ENCODE measurements around the gene CSDE1.

The CSDE1 gene

GRCh38 chr1:114746450-114747121, 11.2 kb downstream of the CSDE1 start:
- DNase-seq: no peak

- DNase-seq: no peak
These were observed 12.5 kb downstream of the CSDE1 start for GRCh38 chr1:114745291-114745690.

- DNase-seq: no peak
These were observed 15.6 kb downstream of the CSDE1 start for GRCh38 chr1:114741963-114742746.

- no peak for DNase-seq
These were observed 17.5 kb downstream of the CSDE1 start for GRCh38 chr1:114740331-114740730.

- no peak for DNase-seq
These were observed 20.4 kb downstream of the CSDE1 start for GRCh38 chr1:114737314-114737849.

- DNase-seq: no peak
These were observed 22.3 kb downstream of the CSDE1 start for GRCh38 chr1:114735479-114735878.

- no peak for DNase-seq
These were observed 28.0 kb downstream of the CSDE1 start for GRCh38 chr1:114729782-114730181.

GRCh38 chr1:114728553-114728952, 29.2 kb downstream of the CSDE1 start:
- DNase-seq: no peak

GRCh38 chr1:114725230-114725629, 32.6 kb downstream of the CSDE1 start:
- no peak for DNase-seq

GRCh38 chr1:114723915-114724314, 33.9 kb downstream of the CSDE1 start:
- DNase-seq: no peak

GRCh38 chr1:114723457-114723856, 34.3 kb downstream of the CSDE1 start:
- DNase-seq: no peak

- DNase-seq: no peak
These were observed 37.3 kb downstream of the CSDE1 start for GRCh38 chr1:114720492-114720891.

GRCh38 chr1:114719424-114719787, 38.4 kb downstream of the CSDE1 start:
- DNase-seq: no peak

- DNase-seq: no peak
These were observed 38.9 kb downstream of the CSDE1 start for GRCh38 chr1:114718661-114719423.

GRCh38 chr1:114716304-114717170, 41.2 kb downstream of the CSDE1 start, which contains the start of gene NRAS:
Gene NRAS, minus strand, starts transcription at chr1:114716771. Its CDS starts 611 bp downstream, at chr1:114716160.
- DNase-seq: peak; percentile 78 to 91

- no peak for DNase-seq
These were observed 41.9 kb downstream of the CSDE1 start for GRCh38 chr1:114715952-114716303.

GRCh38 chr1:114712977-114713376, 44.8 kb downstream of the CSDE1 start:
- no peak for DNase-seq

- no peak for DNase-seq
These were observed 47.4 kb downstream of the CSDE1 start for GRCh38 chr1:114710360-114710759.

- DNase-seq: no peak
These were observed 50.2 kb downstream of the CSDE1 start for GRCh38 chr1:114707604-114708003.

GRCh38 chr1:114703242-114703641, 54.5 kb downstream of the CSDE1 start:
- no peak for DNase-seq

GRCh38 chr1:114702737-114703136, 55.0 kb downstream of the CSDE1 start:
- DNase-seq: no peak

- DNase-seq: no peak
These were observed 55.9 kb downstream of the CSDE1 start for GRCh38 chr1:114701931-114702330.

All from SHP77 (cell line).